Neural cell (in vitro differentiated cells): Measurements from ENCODE around the gene APOA1. TPM values are rescaled to one million over a fixed set of nuclear protein-coding genes. Genes with fewer than 3 reads are reported as not detected.

Source experiments
- H2AFZ ChIP-seq: fragments of 200-600, 300-800 bp; sonication (generic), shearing (Covaris generic); 2 replicates; pipeline ENCODE4 v1.6.0; 2014; ENCODE audit warnings: low read depth, mild to moderate bottlenecking, antibody characterized with exemption, low read length, moderate library complexity
- H3F3A ChIP-seq: fragments of 200-600 bp; shearing (Covaris generic); 2 replicates; pipeline ENCODE4 v1.6.1; 2016; ENCODE audit warnings: mild to moderate bottlenecking, moderate library complexity, mixed read lengths, antibody characterized with exemption, low read length; ENCODE audit not compliant: insufficient read depth, poor library complexity, severe bottlenecking
- H3K27ac ChIP-seq: fragments of 200-600, 300-800 bp; sonication (generic), shearing (Covaris generic); 2 replicates; pipeline ENCODE4 v1.5.1; 2014; ENCODE audit warnings: mild to moderate bottlenecking, low read length, moderate library complexity
- H3K27me3 ChIP-seq: fragments of 300-800, 200-600 bp; sonication (generic), shearing (Covaris generic); 2 replicates; pipeline ENCODE4 v1.6.0; 2014; ENCODE audit warnings: mild to moderate bottlenecking, low read depth, low read length, moderate library complexity; ENCODE audit not compliant: insufficient read depth
- H3K36me3 ChIP-seq: fragments of 300-800, 200-600 bp; sonication (generic), shearing (Covaris generic); 2 replicates; pipeline ENCODE4 v1.5.1; 2014; ENCODE audit warnings: mild to moderate bottlenecking, antibody characterized with exemption, low read length, moderate library complexity; ENCODE audit not compliant: insufficient read depth
- H3K4me2 ChIP-seq: fragments of 300-800, 200-600 bp; sonication (generic), shearing (Covaris generic); 2 replicates; pipeline ENCODE4 v1.6.0; 2014; ENCODE audit warnings: mild to moderate bottlenecking, low read length
- H3K4me3 ChIP-seq: fragments of 300-800, 200-600 bp; sonication (generic), shearing (Covaris generic); 2 replicates; pipeline ENCODE4 v1.5.1; 2014; ENCODE audit warnings: mild to moderate bottlenecking, low read length, moderate library complexity
- H3K79me2 ChIP-seq: fragments of 200-600 bp; shearing (Covaris generic); replicated peaks from 2 replicates; pipeline ENCODE4 v1.6.0; 2014; ENCODE audit warnings: mild to moderate bottlenecking, low read length, moderate library complexity; ENCODE audit not compliant: insufficient read depth
- H3K9ac ChIP-seq: fragments of 300-800, 200-600 bp; sonication (generic), shearing (Covaris generic); 2 replicates; pipeline ENCODE4 v1.6.1; 2016; ENCODE audit warnings: mild to moderate bottlenecking, low read length, mixed read lengths
- H3K9me2 ChIP-seq: fragments of 200-600 bp; shearing (Covaris generic); 2 replicates; pipeline ENCODE4 v1.6.1; 2016; ENCODE audit warnings: mild to moderate bottlenecking, low read length, mixed read lengths; ENCODE audit not compliant: insufficient read depth
- H3K9me3 ChIP-seq: fragments of 200-600, 300-800 bp; sonication (generic), shearing (Covaris generic); 2 replicates; pipeline ENCODE4 v1.6.1; 2016; ENCODE audit warnings: mild to moderate bottlenecking, mixed run types, low read length, moderate library complexity, mixed read lengths
- H4K20me1 ChIP-seq: fragments of 200-600 bp; shearing (Covaris generic); 2 replicates; pipeline ENCODE4 v1.6.1; 2016; ENCODE audit warnings: mild to moderate bottlenecking, mixed run types; ENCODE audit not compliant: insufficient read depth
- EP300 ChIP-seq: fragments of 450-650 bp; conservative IDR thresholded peaks from 2 replicates; pipeline ENCODE4 v1.6.1; 2014; ENCODE audit warnings: antibody characterized with exemption, mild to moderate bottlenecking, moderate library complexity; ENCODE audit not compliant: poor library complexity, severe bottlenecking
- EZH2 ChIP-seq: fragments of 200-600, 300-800 bp; shearing (Covaris generic), sonication (generic); IDR thresholded peaks from 2 replicates; pipeline ENCODE4 v1.6.1; 2014; ENCODE audit warnings: antibody characterized with exemption, low read length, borderline replicate concordance, mild to moderate bottlenecking; ENCODE audit not compliant: insufficient read depth, poor library complexity, severe bottlenecking
- MXI1 ChIP-seq: fragments of 450-650 bp; conservative IDR thresholded peaks from 2 replicates; pipeline ENCODE4 v1.6.1; 2014; ENCODE audit warnings: antibody characterized with exemption, mild to moderate bottlenecking; ENCODE audit not compliant: poor library complexity, severe bottlenecking
- POLR2AphosphoS5 ChIP-seq: IDR thresholded peaks from 2 replicates; pipeline ENCODE4 v1.6.1; 2012
- RAD21 ChIP-seq: fragments of 450-650 bp; conservative IDR thresholded peaks from 2 replicates; pipeline ENCODE4 v1.6.1; 2014; ENCODE audit warnings: antibody characterized with exemption, mild to moderate bottlenecking, moderate library complexity
- SMC3 ChIP-seq: fragments of 450-650 bp; conservative IDR thresholded peaks from 2 replicates; pipeline ENCODE4 v1.6.1; 2014; ENCODE audit warnings: antibody characterized with exemption, mild to moderate bottlenecking, moderate library complexity; ENCODE audit not compliant: poor library complexity
- TAF1 ChIP-seq: IDR thresholded peaks from 2 replicates; pipeline ENCODE4 v1.6.1; 2012; ENCODE audit warnings: low read depth
- polyA plus RNA-seq: library from polyadenylated mRNA; depleted of rRNA; stranded (reverse); fragments of >200 nt; gene quantifications from 2 replicates; pipeline ENCODE4 v1.2.3, GENCODE V29; 2014
- TF ChIP-seq, protein P1 (sequence below): IDR thresholded peaks from 2 replicates; pipeline ENCODE4 v1.6.1; 2012; ENCODE audit warnings: borderline replicate concordance
- TF ChIP-seq, protein P2 (sequence below): fragments of 450-650 bp; IDR thresholded peaks from 2 replicates; pipeline ENCODE4 v1.5.1; 2014; ENCODE audit warnings: antibody characterized with exemption, mild to moderate bottlenecking, moderate library complexity; ENCODE audit not compliant: poor library complexity, severe bottlenecking

The APOA1 gene
- polyA plus RNA-seq, 1 donor from 2014 or later = not detected

DNA sequence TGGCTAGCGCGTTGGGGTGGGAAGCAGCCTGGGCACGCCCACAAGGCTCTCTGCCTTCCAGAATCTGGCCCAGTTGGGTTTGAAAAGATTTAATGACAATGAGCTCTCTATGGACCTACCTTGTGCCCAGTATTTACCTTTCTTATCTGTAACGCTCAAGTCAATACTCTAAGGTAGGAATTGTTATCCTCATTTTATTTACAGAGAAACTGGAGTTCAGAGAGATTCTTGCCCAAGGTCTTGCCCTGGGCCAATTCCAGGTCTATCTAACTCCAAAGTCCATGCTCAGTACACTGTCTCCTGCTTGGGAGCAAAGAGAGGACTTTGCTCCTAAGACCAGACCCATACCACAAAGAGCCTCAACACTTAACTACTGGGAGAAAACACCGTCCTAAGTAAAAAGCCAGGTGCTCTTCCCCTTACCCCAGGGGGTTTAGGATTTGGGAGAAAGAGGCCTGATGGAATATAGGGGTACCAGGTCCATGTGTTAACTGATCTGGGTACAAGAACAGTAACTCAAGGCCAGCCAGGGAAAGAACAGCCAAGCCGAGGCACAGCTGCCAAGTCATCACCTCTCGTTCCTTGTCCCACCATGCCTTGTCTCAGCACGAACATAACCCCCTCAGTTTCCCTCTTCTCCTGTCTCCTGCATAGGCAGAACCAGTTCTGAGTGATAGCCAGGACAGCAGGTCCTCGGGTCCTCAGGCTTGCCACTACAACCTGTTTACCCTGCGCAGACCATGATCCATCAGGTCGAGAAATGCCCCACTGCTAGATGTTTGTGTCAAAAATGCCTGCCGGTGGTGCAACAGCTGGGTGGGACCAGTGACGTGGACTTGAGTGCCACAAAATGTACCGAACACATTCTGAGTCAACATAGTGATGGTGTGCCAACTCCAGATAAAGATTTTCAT, 28.9 kb downstream of the APOA1 start:
- Histone ChIP-seq H4K20me1 (no peaks in the 10 kb centered on the region), H3K9me3 (no peaks in the 10 kb centered on the region), H3K27me3 (no peaks in the 10 kb centered on the region), H3K36me3 (no peaks in the 10 kb centered on the region), H3K9me2 (no peaks in the 10 kb centered on the region), H3K27ac (no peak overlapping the region), H3F3A (no peaks in the 10 kb centered on the region), H3K4me2 (no peak overlapping the region), H2AFZ (no peak overlapping the region), H3K4me3 (no peak overlapping the region), H3K9ac (no peak overlapping the region), H3K79me2 (no peaks in the 10 kb centered on the region)
- TF ChIP-seq MXI1 = no peak
- no peak for TF ChIP-seq EP300
- TF ChIP-seq, protein P1, sequence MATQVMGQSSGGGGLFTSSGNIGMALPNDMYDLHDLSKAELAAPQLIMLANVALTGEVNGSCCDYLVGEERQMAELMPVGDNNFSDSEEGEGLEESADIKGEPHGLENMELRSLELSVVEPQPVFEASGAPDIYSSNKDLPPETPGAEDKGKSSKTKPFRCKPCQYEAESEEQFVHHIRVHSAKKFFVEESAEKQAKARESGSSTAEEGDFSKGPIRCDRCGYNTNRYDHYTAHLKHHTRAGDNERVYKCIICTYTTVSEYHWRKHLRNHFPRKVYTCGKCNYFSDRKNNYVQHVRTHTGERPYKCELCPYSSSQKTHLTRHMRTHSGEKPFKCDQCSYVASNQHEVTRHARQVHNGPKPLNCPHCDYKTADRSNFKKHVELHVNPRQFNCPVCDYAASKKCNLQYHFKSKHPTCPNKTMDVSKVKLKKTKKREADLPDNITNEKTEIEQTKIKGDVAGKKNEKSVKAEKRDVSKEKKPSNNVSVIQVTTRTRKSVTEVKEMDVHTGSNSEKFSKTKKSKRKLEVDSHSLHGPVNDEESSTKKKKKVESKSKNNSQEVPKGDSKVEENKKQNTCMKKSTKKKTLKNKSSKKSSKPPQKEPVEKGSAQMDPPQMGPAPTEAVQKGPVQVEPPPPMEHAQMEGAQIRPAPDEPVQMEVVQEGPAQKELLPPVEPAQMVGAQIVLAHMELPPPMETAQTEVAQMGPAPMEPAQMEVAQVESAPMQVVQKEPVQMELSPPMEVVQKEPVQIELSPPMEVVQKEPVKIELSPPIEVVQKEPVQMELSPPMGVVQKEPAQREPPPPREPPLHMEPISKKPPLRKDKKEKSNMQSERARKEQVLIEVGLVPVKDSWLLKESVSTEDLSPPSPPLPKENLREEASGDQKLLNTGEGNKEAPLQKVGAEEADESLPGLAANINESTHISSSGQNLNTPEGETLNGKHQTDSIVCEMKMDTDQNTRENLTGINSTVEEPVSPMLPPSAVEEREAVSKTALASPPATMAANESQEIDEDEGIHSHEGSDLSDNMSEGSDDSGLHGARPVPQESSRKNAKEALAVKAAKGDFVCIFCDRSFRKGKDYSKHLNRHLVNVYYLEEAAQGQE = no peak
- TF ChIP-seq RAD21 = no peak
- TF ChIP-seq POLR2AphosphoS5 = no peak
- no peak for TF ChIP-seq SMC3

DNA sequence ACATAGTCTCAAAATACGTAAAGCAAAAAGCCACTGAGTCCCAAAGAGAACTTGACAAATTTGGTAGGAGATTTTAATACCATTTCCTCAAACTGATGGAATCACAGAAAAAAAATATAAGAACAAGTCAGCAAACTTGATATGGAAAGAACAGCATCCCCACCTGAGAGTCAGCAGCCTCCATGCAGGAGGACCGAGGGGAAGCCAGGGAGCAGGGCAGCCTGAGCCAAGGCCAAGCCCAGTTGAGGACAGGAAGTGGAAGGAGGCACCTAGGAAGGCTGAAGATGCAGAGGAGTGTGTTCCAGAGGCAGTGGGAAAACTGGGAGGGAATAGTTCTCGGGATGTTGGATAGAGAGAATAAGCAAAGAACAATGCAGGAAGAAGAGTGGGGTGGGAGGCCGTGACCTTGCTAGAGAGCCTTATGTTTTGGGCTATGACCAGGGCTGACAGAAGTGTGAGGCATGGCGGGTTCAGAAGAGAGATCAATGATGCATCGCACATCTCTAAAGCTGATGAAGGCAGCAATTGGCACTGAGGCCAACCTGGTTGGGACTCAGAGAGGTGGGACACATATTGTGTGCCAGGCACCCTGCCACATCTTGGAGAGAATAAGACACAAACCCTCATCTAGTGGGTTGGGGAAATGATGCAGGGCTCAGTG, 29.7 kb downstream of the APOA1 start:
- H3K9me2 ChIP-seq = no peaks in the 10 kb centered on the region
- H4K20me1 ChIP-seq = no peaks in the 10 kb centered on the region
- H3K36me3 ChIP-seq = no peaks in the 10 kb centered on the region
- no peaks in the 10 kb centered on the region for H3K9me3 ChIP-seq
- H2AFZ ChIP-seq = no peak overlapping the region
- no peaks in the 10 kb centered on the region for H3K79me2 ChIP-seq
- H3K4me2 ChIP-seq = no peak overlapping the region
- no peak overlapping the region for H3K4me3 ChIP-seq
- TF ChIP-seq, protein P2, sequence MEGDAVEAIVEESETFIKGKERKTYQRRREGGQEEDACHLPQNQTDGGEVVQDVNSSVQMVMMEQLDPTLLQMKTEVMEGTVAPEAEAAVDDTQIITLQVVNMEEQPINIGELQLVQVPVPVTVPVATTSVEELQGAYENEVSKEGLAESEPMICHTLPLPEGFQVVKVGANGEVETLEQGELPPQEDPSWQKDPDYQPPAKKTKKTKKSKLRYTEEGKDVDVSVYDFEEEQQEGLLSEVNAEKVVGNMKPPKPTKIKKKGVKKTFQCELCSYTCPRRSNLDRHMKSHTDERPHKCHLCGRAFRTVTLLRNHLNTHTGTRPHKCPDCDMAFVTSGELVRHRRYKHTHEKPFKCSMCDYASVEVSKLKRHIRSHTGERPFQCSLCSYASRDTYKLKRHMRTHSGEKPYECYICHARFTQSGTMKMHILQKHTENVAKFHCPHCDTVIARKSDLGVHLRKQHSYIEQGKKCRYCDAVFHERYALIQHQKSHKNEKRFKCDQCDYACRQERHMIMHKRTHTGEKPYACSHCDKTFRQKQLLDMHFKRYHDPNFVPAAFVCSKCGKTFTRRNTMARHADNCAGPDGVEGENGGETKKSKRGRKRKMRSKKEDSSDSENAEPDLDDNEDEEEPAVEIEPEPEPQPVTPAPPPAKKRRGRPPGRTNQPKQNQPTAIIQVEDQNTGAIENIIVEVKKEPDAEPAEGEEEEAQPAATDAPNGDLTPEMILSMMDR = no peak
- TF ChIP-seq POLR2AphosphoS5 = no peak
- TF ChIP-seq TAF1 = no peak
- no peak for TF ChIP-seq RAD21
- TF ChIP-seq, protein P1 = no peak
- TF ChIP-seq EZH2 = no peak
- TF ChIP-seq EP300 = no peak
- TF ChIP-seq SMC3 = no peak
- TF ChIP-seq MXI1 = no peak
- no peak overlapping the region for H3K27ac ChIP-seq
- H3F3A ChIP-seq = no peaks in the 10 kb centered on the region
- H3K27me3 ChIP-seq = no peaks in the 10 kb centered on the region
- no peak overlapping the region for H3K9ac ChIP-seq
